ENCODE results near the gene OR13C9. TPM values are rescaled to one million over a fixed set of nuclear protein-coding genes. Genes with fewer than 3 reads are reported as not detected.

The OR13C9 gene
- total RNA-seq, 2 experiments from 2014 or later: not detected

DNA sequence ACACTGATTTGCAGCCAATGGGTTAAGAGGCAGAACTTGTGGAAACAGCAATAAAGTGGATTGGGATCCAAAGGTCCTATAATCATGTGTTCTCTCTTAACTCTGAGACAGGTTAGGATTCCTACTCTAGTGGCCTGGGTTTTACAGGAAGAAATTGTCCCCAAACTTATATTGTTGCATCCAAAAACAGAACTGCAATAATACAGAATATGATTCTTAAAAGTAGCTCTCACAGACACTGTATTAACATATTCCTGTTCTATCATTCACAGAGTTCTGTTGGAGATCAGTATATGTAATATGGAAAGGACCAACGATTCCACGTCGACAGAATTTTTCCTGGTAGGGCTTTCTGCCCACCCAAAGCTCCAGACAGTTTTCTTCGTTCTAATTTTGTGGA is 49.1 kb downstream of the OR13C9 start, which contains the start of gene OR13C8:
Gene OR13C8 (plus strand): TSS at position 301 of the 400 bp plus-strand sequence. CDS start 0 bp downstream, at position 301.
- H3K9me3 ChIP-seq (ENCODE audit: control insufficient read depth in 1 of 2, insufficient read depth in 1 of 2, low read length in 2 of 2): peaks cover 3 to 5% of the 10 kb centered on the region in 2 experiments
- no peak within 1 kb of the TSS for H3K27ac ChIP-seq (ENCODE audit: low read depth in 1 of 2, low read length in 2 of 2)
- H3K9me3 Mint-ChIP-seq: peaks cover 16% of the 10 kb centered on the region
- H3K36me3 ChIP-seq (ENCODE audit: insufficient read depth, low read length): no peaks in the 10 kb centered on the region
- ATAC-seq (ENCODE audit: poor library complexity): no peak
- no peaks in the 10 kb centered on the region for H3K27me3 ChIP-seq (ENCODE audit: control insufficient read depth in 1 of 2, insufficient read depth in 2 of 2, low read length in 2 of 2)
- no peak within 1 kb of the TSS for H3K4me3 Mint-ChIP-seq
- no peaks in the 10 kb centered on the region for H3K36me3 Mint-ChIP-seq (ENCODE audit: low read depth)
- H3K4me1 Mint-ChIP-seq (ENCODE audit: low read depth): no peaks in the 10 kb centered on the region
- no peak within 1 kb of the TSS for H3K4me3 ChIP-seq (ENCODE audit: low read length)
- no peaks in the 10 kb centered on the region for H3K27me3 Mint-ChIP-seq
- intact Hi-C loops (cut with DNase I, micrococcal nuclease): no loop called here
- TF ChIP-seq, protein P1, sequence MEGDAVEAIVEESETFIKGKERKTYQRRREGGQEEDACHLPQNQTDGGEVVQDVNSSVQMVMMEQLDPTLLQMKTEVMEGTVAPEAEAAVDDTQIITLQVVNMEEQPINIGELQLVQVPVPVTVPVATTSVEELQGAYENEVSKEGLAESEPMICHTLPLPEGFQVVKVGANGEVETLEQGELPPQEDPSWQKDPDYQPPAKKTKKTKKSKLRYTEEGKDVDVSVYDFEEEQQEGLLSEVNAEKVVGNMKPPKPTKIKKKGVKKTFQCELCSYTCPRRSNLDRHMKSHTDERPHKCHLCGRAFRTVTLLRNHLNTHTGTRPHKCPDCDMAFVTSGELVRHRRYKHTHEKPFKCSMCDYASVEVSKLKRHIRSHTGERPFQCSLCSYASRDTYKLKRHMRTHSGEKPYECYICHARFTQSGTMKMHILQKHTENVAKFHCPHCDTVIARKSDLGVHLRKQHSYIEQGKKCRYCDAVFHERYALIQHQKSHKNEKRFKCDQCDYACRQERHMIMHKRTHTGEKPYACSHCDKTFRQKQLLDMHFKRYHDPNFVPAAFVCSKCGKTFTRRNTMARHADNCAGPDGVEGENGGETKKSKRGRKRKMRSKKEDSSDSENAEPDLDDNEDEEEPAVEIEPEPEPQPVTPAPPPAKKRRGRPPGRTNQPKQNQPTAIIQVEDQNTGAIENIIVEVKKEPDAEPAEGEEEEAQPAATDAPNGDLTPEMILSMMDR (IDR thresholded peaks at IDR 0.05): no peak
- no peaks in the 10 kb centered on the region for H3K4me1 ChIP-seq (ENCODE audit: insufficient read depth, low read length)
- ChIA-PET POLR2A (no interaction called here), CTCF (no interaction called here)
- no peak within 1 kb of the TSS for H3K27ac Mint-ChIP-seq
- DNase-seq: no peak

Other genes with a start within 250 kb of the OR13C9 start
- gene OR13F1, start 113.9 kb downstream of the OR13C9 start, total RNA-seq: not detected
- not detected for gene OR13C4, start 91.0 kb downstream of the OR13C9 start, total RNA-seq
- not detected for gene OR13C3, start 81.3 kb downstream of the OR13C9 start, total RNA-seq
- not detected for gene OR13C8, start 49.0 kb downstream of the OR13C9 start, total RNA-seq
- not detected for gene OR13C5, start 18.8 kb downstream of the OR13C9 start, total RNA-seq
- gene OR13C2, start 12.6 kb downstream of the OR13C9 start, total RNA-seq: not detected
- gene OR13D1, start 76.3 kb upstream of the OR13C9 start, total RNA-seq: not detected
- 10 to 100 TPM in 1 of 2 experiments, 1 to 10 TPM in 1; 9.0 to 10.6 TPM for gene NIPSNAP3A, start 129.5 kb upstream of the OR13C9 start, total RNA-seq
- 1 to 10 TPM; 1.2 to 1.4 TPM for gene NIPSNAP3B, start 145.9 kb upstream of the OR13C9 start, total RNA-seq

Data from CD4-positive, alpha-beta T cell (primary cell).